Measurements from ENCODE around the gene LENG8. TPM values are rescaled to one million over a fixed set of nuclear protein-coding genes. Genes with fewer than 3 reads are reported as not detected.

Gene LENG8
- total RNA-seq (2014; rRNA removed; shearing (Covaris generic)), result 5.3 and 12.4 TPM in 2 replicates

- in situ Hi-C loops (cut with HindIII; ENCODE audit: low sequenced_read_pairs), result no loop called here
- DNase-seq (ENCODE audit: low spot score), result peak; percentile 98
These were observed at the start of gene LENG8 for GRCh38 chr19:54448774-54449700. Gene LENG8 (plus strand): TSS chr19:54449199. CDS start chr19:54451345, 2,146 bp downstream.

- in situ Hi-C loops (cut with HindIII; ENCODE audit: low sequenced_read_pairs), result no loop called here
- DNase-seq (ENCODE audit: low spot score), result no peak
These were observed 48.1 kb upstream of the LENG8 start for GRCh38 chr19:54400913-54401312.

- in situ Hi-C loops (cut with HindIII; ENCODE audit: low sequenced_read_pairs), result no loop called here
- no peak for DNase-seq (ENCODE audit: low spot score)
These were observed 45.9 kb upstream of the LENG8 start for GRCh38 chr19:54403054-54403453.

GRCh38 chr19:54405628-54406027, 43.4 kb upstream of the LENG8 start:
- in situ Hi-C loops (cut with HindIII; ENCODE audit: low sequenced_read_pairs), result no loop called here
- DNase-seq (ENCODE audit: low spot score), result no peak

- no peak for DNase-seq (ENCODE audit: low spot score)
- in situ Hi-C loops (cut with HindIII; ENCODE audit: low sequenced_read_pairs), result no loop called here
These were observed 41.2 kb upstream of the LENG8 start for GRCh38 chr19:54407780-54408179.

- DNase-seq (ENCODE audit: low spot score), result no peak
- in situ Hi-C loops (cut with HindIII; ENCODE audit: low sequenced_read_pairs), result no loop called here
These were observed 40.5 kb upstream of the LENG8 start for GRCh38 chr19:54408456-54409026.

GRCh38 chr19:54411033-54411432, 38.0 kb upstream of the LENG8 start:
- in situ Hi-C loops (cut with HindIII; ENCODE audit: low sequenced_read_pairs), result no loop called here
- DNase-seq (ENCODE audit: low spot score), result no peak

GRCh38 chr19:54412877-54413276, 36.1 kb upstream of the LENG8 start:
- DNase-seq (ENCODE audit: low spot score), result no peak
- in situ Hi-C loops (cut with HindIII; ENCODE audit: low sequenced_read_pairs), result no loop called here

GRCh38 chr19:54414156-54414555, 34.8 kb upstream of the LENG8 start:
- in situ Hi-C loops (cut with HindIII; ENCODE audit: low sequenced_read_pairs), result no loop called here
- no peak for DNase-seq (ENCODE audit: low spot score)

GRCh38 chr19:54415208-54415900, 33.6 kb upstream of the LENG8 start, which contains the start of gene TTYH1:
Gene TTYH1 (plus strand): TSS chr19:54415464. CDS start chr19:54415553, 89 bp downstream.
- in situ Hi-C loops (cut with HindIII; ENCODE audit: low sequenced_read_pairs), result no loop called here
- no peak for DNase-seq (ENCODE audit: low spot score)

- DNase-seq (ENCODE audit: low spot score), result no peak
These were observed 32.9 kb upstream of the LENG8 start for GRCh38 chr19:54415901-54416673.

GRCh38 chr19:54416695-54417491, 32.1 kb upstream of the LENG8 start:
- DNase-seq (ENCODE audit: low spot score), result no peak
- in situ Hi-C loops (cut with HindIII; ENCODE audit: low sequenced_read_pairs), result no loop called here

More at GRCh38 chr19:54415901-54416673, 32.9 kb upstream of the LENG8 start:
- in situ Hi-C loops (cut with HindIII; ENCODE audit: low sequenced_read_pairs), result no loop called here

- in situ Hi-C loops (cut with HindIII; ENCODE audit: low sequenced_read_pairs), result no loop called here
- DNase-seq (ENCODE audit: low spot score), result no peak
These were observed 30.7 kb upstream of the LENG8 start for GRCh38 chr19:54418030-54418929.

GRCh38 chr19:54418930-54419800, 29.8 kb upstream of the LENG8 start:
- no peak for DNase-seq (ENCODE audit: low spot score)
- in situ Hi-C loops (cut with HindIII; ENCODE audit: low sequenced_read_pairs), result no loop called here

- DNase-seq (ENCODE audit: low spot score), result no peak
- in situ Hi-C loops (cut with HindIII; ENCODE audit: low sequenced_read_pairs), result no loop called here
These were observed 29.0 kb upstream of the LENG8 start for GRCh38 chr19:54420068-54420382.

GRCh38 chr19:54420383-54421168, 28.4 kb upstream of the LENG8 start:
- peak; percentile 52 for DNase-seq (ENCODE audit: low spot score)
- in situ Hi-C loops (cut with HindIII; ENCODE audit: low sequenced_read_pairs), result no loop called here

All from G401 (cell line).